ENCODE results near the gene STPG3. TPM values are rescaled to one million over a fixed set of nuclear protein-coding genes. Genes with fewer than 3 reads are reported as not detected.

STPG3 gene
- total RNA-seq, 1 donor from 2014 or later, result 0.78 TPM

- Mint-ChIP-seq H3K4me3 (ENCODE audit: unreplicated experiment) (no peak overlapping the region), H3K27ac (ENCODE audit: unreplicated experiment) (no peak overlapping the region), H3K4me1 (ENCODE audit: unreplicated experiment) (peaks cover 4% of the 10 kb centered on the region), H3K36me3 (ENCODE audit: unreplicated experiment) (no peaks in the 10 kb centered on the region), H3K27me3 (ENCODE audit: unreplicated experiment) (no peaks in the 10 kb centered on the region), H3K9me3 (ENCODE audit: unreplicated experiment) (no peaks in the 10 kb centered on the region)
- no peak for DNase-seq (ENCODE audit: extremely low spot score, unreplicated experiment)
- TF ChIP-seq, protein P1, sequence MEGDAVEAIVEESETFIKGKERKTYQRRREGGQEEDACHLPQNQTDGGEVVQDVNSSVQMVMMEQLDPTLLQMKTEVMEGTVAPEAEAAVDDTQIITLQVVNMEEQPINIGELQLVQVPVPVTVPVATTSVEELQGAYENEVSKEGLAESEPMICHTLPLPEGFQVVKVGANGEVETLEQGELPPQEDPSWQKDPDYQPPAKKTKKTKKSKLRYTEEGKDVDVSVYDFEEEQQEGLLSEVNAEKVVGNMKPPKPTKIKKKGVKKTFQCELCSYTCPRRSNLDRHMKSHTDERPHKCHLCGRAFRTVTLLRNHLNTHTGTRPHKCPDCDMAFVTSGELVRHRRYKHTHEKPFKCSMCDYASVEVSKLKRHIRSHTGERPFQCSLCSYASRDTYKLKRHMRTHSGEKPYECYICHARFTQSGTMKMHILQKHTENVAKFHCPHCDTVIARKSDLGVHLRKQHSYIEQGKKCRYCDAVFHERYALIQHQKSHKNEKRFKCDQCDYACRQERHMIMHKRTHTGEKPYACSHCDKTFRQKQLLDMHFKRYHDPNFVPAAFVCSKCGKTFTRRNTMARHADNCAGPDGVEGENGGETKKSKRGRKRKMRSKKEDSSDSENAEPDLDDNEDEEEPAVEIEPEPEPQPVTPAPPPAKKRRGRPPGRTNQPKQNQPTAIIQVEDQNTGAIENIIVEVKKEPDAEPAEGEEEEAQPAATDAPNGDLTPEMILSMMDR (IDR thresholded peaks at IDR 0.05), result no peak
Observed at GRCh38 chr9:137232101-137232500, 19.0 kb upstream of the STPG3 start.

GRCh38 chr9:137232510-137232909, 18.6 kb upstream of the STPG3 start:
- Mint-ChIP-seq H3K4me1 (ENCODE audit: unreplicated experiment) (peaks cover 2% of the 10 kb centered on the region), H3K27ac (ENCODE audit: unreplicated experiment) (no peak overlapping the region), H3K36me3 (ENCODE audit: unreplicated experiment) (no peaks in the 10 kb centered on the region), H3K9me3 (ENCODE audit: unreplicated experiment) (no peaks in the 10 kb centered on the region), H3K4me3 (ENCODE audit: unreplicated experiment) (no peak overlapping the region), H3K27me3 (ENCODE audit: unreplicated experiment) (no peaks in the 10 kb centered on the region)
- TF ChIP-seq, protein P1 (IDR thresholded peaks at IDR 0.05), result no peak
- no peak for DNase-seq (ENCODE audit: extremely low spot score, unreplicated experiment)

GRCh38 chr9:137233143-137233980, 17.7 kb upstream of the STPG3 start:
- H3K27ac Mint-ChIP-seq (ENCODE audit: unreplicated experiment), result no peak overlapping the region
- H3K4me3 Mint-ChIP-seq (ENCODE audit: unreplicated experiment), result no peak overlapping the region
- H3K36me3 Mint-ChIP-seq (ENCODE audit: unreplicated experiment), result no peaks in the 10 kb centered on the region
- TF ChIP-seq, protein P1 (IDR thresholded peaks at IDR 0.05), result no peak
- H3K27me3 Mint-ChIP-seq (ENCODE audit: unreplicated experiment), result no peaks in the 10 kb centered on the region
- H3K4me1 Mint-ChIP-seq (ENCODE audit: unreplicated experiment), result peaks cover 1% of the 10 kb centered on the region
- no peaks in the 10 kb centered on the region for H3K9me3 Mint-ChIP-seq (ENCODE audit: unreplicated experiment)
- no peak for DNase-seq (ENCODE audit: extremely low spot score, unreplicated experiment)

GRCh38 chr9:137234055-137234697, 16.9 kb upstream of the STPG3 start:
- Mint-ChIP-seq H3K27ac (ENCODE audit: unreplicated experiment) (no peak overlapping the region), H3K4me3 (ENCODE audit: unreplicated experiment) (no peak overlapping the region), H3K9me3 (ENCODE audit: unreplicated experiment) (no peaks in the 10 kb centered on the region), H3K27me3 (ENCODE audit: unreplicated experiment) (no peaks in the 10 kb centered on the region), H3K36me3 (ENCODE audit: unreplicated experiment) (no peaks in the 10 kb centered on the region), H3K4me1 (ENCODE audit: unreplicated experiment) (peaks cover 7% of the 10 kb centered on the region)
- TF ChIP-seq, protein P1 (IDR thresholded peaks at IDR 0.05), result no peak
- no peak for DNase-seq (ENCODE audit: extremely low spot score, unreplicated experiment)

- DNase-seq (ENCODE audit: extremely low spot score, unreplicated experiment), result no peak
- no peaks in the 10 kb centered on the region for H3K36me3 Mint-ChIP-seq (ENCODE audit: unreplicated experiment)
- no peaks in the 10 kb centered on the region for H3K9me3 Mint-ChIP-seq (ENCODE audit: unreplicated experiment)
- H3K27me3 Mint-ChIP-seq (ENCODE audit: unreplicated experiment), result no peaks in the 10 kb centered on the region
- peaks cover 12% of the 10 kb centered on the region for H3K4me1 Mint-ChIP-seq (ENCODE audit: unreplicated experiment)
- TF ChIP-seq, protein P1 (IDR thresholded peaks at IDR 0.05), result no peak
- no peak overlapping the region for H3K4me3 Mint-ChIP-seq (ENCODE audit: unreplicated experiment)
- no peak overlapping the region for H3K27ac Mint-ChIP-seq (ENCODE audit: unreplicated experiment)
Observed at GRCh38 chr9:137234758-137235423, 16.2 kb upstream of the STPG3 start.
